Omental fat pad (tissue), 4 donors: ENCODE measurements around the gene SULT2B1. TPM values are rescaled to one million over a fixed set of nuclear protein-coding genes. Genes with fewer than 3 reads are reported as not detected.
A peak's percentile ranks its signal among the peaks of the same experiment; 100 is the strongest.

Experiments
- ATAC-seq: fragments of 150-250 bp; one replicate; pipeline ENCODE4 v1.9.1; 2016; ENCODE audit warnings: mild to moderate bottlenecking, moderate library complexity; ENCODE audit not compliant: low FRiP score
- DNase-seq: peaks from one replicate; pipeline ENCODE4 v3.0.0-alpha.2; 2019; ENCODE audit warnings: low spot score
- CTCF ChIP-seq, 3 donors: fragments of 450-650 bp; IDR thresholded peaks; one replicate each; pipeline ENCODE4 v1.5.1; 2016 to 2017; ENCODE audit warnings: antibody characterized with exemption in 3 of 3, mild to moderate bottlenecking in 3 of 3, moderate library complexity in 2 of 3
- total RNA-seq, 4 donors: library from RNA; depleted of rRNA; stranded (reverse); fragments of >200 nt; gene quantifications; one replicate each; pipeline ENCODE4 v1.1.0, GENCODE V29; 2016

The SULT2B1 gene
- total RNA-seq, 4 donors from 2014 or later: not detected

DNA sequence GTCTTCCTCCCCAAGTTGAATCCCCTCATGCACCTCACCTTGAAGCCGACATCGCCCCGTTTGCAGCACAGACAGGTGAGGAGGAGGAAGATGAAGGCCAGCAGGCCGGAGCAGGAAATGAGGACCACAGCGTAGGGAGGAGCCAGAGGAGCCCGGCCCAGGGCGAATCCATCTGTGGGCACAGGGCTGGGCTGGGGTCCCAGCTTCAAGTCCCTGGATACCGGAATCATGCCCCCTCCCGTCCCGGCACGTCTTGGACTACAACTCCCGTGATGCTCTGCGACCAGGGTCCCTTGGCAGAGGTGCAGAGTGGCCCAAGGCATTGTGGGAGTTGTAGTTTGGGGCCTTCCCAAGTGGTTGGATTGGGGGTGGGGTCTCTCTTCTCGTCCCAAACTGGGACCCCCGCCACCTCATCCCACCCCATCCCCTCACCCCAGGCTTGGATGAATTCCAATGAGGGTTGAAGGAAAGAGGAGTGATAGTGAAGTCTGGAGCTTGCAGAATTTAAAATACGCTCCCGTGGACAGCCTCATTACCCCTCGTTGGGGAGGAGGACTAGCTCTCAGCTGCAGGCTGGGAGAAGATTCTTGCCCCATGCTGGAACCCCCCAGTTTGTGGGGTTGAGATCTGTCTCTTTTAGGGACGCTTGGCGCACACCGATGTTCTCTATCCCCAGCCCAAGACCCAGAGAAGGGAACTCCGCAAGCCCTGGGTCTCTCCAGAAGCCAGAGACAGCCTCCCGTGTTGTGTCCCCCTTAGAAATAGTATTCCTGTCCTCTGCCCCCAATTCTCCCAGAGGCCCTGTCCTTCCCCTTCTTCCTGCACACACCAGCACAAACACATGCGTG, 41.3 kb upstream of the SULT2B1 start:
- ATAC-seq (peak; percentile 35), DNase-seq (peak; percentile 50)
- no peak for TF ChIP-seq CTCF (IDR thresholded peaks at IDR 0.05)

DNA sequence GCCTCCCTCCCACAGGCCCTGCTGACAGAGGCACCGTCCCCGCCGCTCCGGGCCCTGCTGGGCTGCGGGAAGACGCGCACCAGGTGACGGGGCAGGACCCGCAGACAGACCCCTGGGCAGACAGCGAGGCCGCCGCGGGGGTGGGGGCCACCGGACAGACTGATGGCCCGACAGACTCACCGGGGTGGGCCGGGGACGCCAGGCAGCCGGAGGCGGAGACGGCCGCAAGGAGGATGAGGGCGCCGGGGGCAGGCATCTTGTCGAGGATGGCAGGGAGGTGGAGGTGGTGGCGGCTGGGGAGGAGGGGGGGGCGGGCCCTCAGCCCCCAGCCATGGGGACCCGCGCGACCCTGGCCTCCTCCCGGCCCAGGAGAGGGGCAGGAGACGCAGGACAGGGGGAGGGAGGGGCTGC, 40.6 kb upstream of the SULT2B1 start:
- ATAC-seq (no peak), DNase-seq (no peak)
- no peak for TF ChIP-seq CTCF (IDR thresholded peaks at IDR 0.05)

DNA sequence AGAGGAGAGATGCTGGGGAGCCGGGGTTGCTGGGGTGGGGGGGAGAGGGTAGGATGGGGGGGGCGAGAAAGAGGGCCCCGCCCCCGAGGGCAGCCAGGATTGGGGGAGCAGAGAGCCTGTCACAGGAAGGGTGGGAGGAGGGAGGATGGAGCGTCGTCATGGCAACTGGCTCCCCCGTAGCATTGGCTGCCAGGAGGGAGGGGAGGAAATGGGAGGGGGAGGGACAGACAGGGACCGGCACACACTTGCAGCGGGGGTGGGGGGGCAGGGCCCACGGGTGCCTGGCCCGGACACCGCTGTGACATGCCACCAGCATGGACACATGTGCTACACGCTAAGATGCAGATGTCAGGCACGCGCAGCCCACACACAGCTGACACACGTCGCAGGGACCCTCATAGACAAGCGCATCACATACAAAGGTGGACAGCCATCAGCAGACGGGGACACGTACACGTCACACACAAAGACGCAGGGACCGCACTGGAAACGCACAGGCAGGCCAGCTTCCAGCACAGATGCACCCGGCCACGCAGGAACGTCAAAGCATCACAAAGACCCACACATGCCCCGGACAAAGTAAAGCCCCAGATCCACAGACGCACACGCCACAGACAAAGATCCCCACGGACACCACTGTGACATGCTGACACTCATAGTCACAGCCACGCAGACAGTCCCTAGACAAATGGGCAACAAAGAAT, 40.0 kb upstream of the SULT2B1 start, which contains the start of gene LMTK3:
TSS of gene LMTK3 (minus strand) at position 36 of the 704 bp plus-strand sequence. CDS start 259 bp downstream, outside the sequence.
- ATAC-seq: no peak

GRCh38 chr19:48512504-48513288, 39.3 kb upstream of the SULT2B1 start:
- DNase-seq (no peak), ATAC-seq (no peak)
- no peak for TF ChIP-seq CTCF (IDR thresholded peaks at IDR 0.05)

More for the DNA sequence above, 40.0 kb upstream of the SULT2B1 start, which contains the start of gene LMTK3:
- TF ChIP-seq CTCF (IDR thresholded peaks at IDR 0.05): no peak
- DNase-seq: no peak

DNA sequence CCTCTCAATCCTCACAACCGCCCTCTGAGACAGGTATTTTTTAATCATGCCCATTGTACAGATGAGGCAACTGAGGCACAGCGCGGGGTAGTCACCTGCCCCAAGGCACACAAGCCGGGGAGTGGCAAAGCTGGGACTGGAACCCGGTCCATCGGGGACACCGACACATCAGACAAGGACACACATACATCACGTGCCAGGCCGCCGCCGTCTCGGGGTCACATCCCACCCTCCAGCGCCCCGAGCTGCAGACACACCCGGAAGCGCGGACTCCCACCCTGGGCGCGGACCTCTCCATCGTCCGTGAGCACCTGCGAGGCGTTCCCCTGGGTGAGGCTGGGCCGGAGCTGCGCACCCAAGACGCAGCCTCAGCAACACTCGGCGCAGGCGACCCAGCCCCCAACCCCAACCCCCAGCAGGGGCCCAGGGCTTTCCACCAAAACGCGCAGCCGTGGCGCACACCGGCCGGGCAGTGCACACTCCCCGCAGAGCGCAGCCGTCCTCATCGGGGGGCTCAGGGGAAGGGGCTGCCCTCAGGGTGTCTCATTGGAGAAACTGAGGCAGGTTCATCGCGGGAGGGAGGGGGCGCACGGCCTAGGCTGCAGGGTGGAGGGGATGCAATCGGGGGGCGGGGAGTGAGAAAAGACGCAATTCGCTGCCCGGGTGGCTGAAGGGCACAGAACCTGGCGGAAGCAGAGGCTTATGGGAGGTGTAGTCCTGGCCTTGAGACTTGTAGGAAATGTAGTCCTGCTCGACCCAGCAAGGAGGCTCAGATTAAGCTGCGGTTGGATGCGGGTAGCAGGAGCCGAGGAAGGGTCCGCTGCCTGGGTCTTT, 38.5 kb upstream of the SULT2B1 start:
- no peak for TF ChIP-seq CTCF (IDR thresholded peaks at IDR 0.05)
- DNase-seq: no peak
- ATAC-seq: peak; percentile 60

DNA sequence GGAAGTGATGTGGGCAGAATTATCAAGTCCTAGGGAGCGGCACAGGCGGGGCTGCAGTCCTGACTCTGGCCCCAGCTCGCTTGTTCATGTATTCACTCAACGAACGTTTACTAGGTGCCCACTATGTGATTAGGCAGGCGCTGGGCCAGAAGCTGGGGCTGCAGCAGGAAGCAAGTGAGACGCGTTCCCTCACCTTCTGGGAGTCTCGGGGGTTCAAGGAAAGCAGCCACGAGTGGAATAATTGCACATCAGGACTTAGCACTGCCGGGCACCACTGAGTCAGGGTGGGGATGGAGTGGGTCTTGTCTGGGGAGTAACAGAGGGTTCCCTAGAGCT, 37.9 kb upstream of the SULT2B1 start:
- ATAC-seq (no peak), DNase-seq (no peak)
- no peak for TF ChIP-seq CTCF (IDR thresholded peaks at IDR 0.05)
